AG04449 (cell line): Measurements from ENCODE around the gene OR2AG2.
A peak's percentile ranks its signal among the peaks of the same experiment; 100 is the strongest.

Source experiments
- CTCF ChIA-PET: fragments of 350-600 bp; formaldehyde crosslinking; extraction: SDS; loops from one replicate; lab custom pipeline; 2021; ENCODE audit warnings: antibody characterized with exemption; lab: Yijun Ruan, JAX
- POLR2A ChIA-PET: fragments of 400-600, 350-600 bp; formaldehyde crosslinking; extraction: SDS; loops from one replicate; lab custom pipeline; 2020; ENCODE audit warnings: antibody characterized with exemption, inconsistent platforms; lab: Yijun Ruan, JAX
- DNase-seq: peaks from one replicate; pipeline ENCODE4 v3.0.0-alpha.2; 2010; ENCODE audit warnings: low read depth, low spot score
- H3K4me3 ChIP-seq: 2 replicates; pipeline ENCODE4 v1.5.1; 2011; ENCODE audit warnings: low read depth, mild to moderate bottlenecking, control low read depth, low read length
- TF ChIP-seq, protein P1 (sequence below): IDR thresholded peaks from one replicate; pipeline ENCODE4 v1.5.1; 2011; ENCODE audit warnings: mild to moderate bottlenecking, moderate library complexity, low read length, control low read depth, inconsistent platforms; ENCODE audit not compliant: insufficient read depth; ENCODE audit errors: missing control alignments

Gene OR2AG2

DNA sequence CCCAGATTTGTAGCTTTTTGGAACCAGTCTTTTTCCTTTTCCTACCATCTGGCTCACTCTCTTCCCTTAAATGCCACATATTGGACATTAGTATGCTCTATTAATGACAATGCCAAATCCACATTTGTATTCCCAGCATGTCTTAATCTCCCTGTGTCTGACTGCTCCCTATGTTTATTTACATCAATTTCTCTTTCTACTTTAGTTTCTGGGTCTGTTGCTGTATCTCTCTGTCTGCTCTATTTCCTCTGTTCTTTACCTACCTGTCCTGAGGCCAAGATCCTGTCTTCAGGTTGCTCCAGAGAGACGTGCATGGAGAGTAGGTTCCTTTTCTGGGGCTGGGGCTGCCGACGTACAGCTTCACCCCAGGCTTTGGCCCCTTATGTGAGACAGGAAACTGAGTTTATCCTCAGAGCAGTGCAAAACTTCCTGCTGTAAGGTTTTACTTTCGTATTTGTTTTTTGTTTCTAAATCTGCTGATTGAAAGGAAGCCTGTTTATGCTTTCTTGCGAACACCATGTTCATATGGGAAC lies 25.6 kb downstream of the OR2AG2 start:
- POLR2A ChIA-PET = no interaction called here
- CTCF ChIA-PET = interaction anchor here (1.1 to 12.0 kb wide), 4 partner anchors 8 to 24 kb away, joined by 3 to 141 read pairs (median 28); no protein-coding TSS in a partner anchor
- TF ChIP-seq, protein P1, sequence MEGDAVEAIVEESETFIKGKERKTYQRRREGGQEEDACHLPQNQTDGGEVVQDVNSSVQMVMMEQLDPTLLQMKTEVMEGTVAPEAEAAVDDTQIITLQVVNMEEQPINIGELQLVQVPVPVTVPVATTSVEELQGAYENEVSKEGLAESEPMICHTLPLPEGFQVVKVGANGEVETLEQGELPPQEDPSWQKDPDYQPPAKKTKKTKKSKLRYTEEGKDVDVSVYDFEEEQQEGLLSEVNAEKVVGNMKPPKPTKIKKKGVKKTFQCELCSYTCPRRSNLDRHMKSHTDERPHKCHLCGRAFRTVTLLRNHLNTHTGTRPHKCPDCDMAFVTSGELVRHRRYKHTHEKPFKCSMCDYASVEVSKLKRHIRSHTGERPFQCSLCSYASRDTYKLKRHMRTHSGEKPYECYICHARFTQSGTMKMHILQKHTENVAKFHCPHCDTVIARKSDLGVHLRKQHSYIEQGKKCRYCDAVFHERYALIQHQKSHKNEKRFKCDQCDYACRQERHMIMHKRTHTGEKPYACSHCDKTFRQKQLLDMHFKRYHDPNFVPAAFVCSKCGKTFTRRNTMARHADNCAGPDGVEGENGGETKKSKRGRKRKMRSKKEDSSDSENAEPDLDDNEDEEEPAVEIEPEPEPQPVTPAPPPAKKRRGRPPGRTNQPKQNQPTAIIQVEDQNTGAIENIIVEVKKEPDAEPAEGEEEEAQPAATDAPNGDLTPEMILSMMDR = no peak
- no peak for DNase-seq
- no peak overlapping the region for H3K4me3 ChIP-seq

GRCh38 chr11:6745465-6746015 lies 26.2 kb downstream of the OR2AG2 start:
- POLR2A ChIA-PET = no interaction called here

DNA sequence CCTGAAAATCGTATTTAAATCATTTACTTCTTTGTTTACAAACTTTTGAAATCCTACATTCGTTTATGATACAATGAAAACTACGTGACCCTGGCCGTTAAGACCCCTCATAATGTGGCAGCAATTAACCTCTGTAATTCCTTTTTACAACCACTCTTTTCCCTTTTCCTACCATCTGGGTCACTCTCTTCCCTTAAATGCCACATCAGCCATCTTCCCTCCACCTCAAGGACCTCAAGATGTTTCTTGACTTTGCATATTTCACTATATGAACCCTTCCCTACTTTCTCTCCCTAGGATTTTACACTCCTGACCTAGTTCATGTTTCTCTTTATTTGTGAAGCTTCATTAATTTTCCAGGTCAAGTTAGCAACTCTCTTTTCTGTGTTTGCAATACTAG lies 26.8 kb downstream of the OR2AG2 start:
- POLR2A ChIA-PET = no interaction called here
- CTCF ChIA-PET = interaction anchor here (5.6 to 12.0 kb wide), 2 partner anchors 7 to 11 kb away, joined by 54 to 141 read pairs; no protein-coding TSS in a partner anchor

More at GRCh38 chr11:6745465-6746015, 26.2 kb downstream of the OR2AG2 start:
- H3K4me3 ChIP-seq = no peak overlapping the region
- TF ChIP-seq, protein P1 = no peak
- no peak for DNase-seq
- CTCF ChIA-PET = interaction anchor here (1.3 to 12.0 kb wide), 3 partner anchors 7 to 17 kb away, joined by 3 to 141 read pairs (median 54); no protein-coding TSS in a partner anchor

GRCh38 chr11:6742260-6742659 lies 29.5 kb downstream of the OR2AG2 start:
- CTCF ChIA-PET = interaction anchor here (10.3 kb wide), 1 partner anchor 8 kb away, joined by 141 read pairs; no protein-coding TSS in a partner anchor
- TF ChIP-seq, protein P1 = no peak
- POLR2A ChIA-PET = no interaction called here
- no peak for DNase-seq
- H3K4me3 ChIP-seq = no peak overlapping the region

More for the DNA sequence above, 26.8 kb downstream of the OR2AG2 start:
- H3K4me3 ChIP-seq = no peak overlapping the region
- no peak for DNase-seq
- TF ChIP-seq, protein P1 = no peak

GRCh38 chr11:6738590-6738989 lies 33.2 kb downstream of the OR2AG2 start:
- no peak for DNase-seq
- ChIA-PET POLR2A (no interaction called here), CTCF (interaction anchor here (0.9 to 10.3 kb wide), 10 partner anchors 10 to 74 kb away, joined by 3 to 141 read pairs (median 8); no protein-coding TSS in a partner anchor)
- TF ChIP-seq, protein P1 = no peak
- no peak overlapping the region for H3K4me3 ChIP-seq

- no peak overlapping the region for H3K4me3 ChIP-seq
- TF ChIP-seq, protein P1 = peak; percentile 58
- ChIA-PET POLR2A (no interaction called here), CTCF (interaction anchor here (0.9 to 10.3 kb wide), 15 partner anchors 10 to 359 kb away, joined by 3 to 141 read pairs (median 4); no protein-coding TSS in a partner anchor)
- no peak for DNase-seq
Measured at GRCh38 chr11:6737872-6738466, 33.8 kb downstream of the OR2AG2 start.
